Bronchial epithelial cell (primary cell): ENCODE measurements around the gene COBL. TPM values are rescaled to one million over a fixed set of nuclear protein-coding genes. Genes with fewer than 3 reads are reported as not detected.
A peak's percentile ranks its signal among the peaks of the same experiment; 100 is the strongest.

Experiments
- DNase-seq: peaks from one replicate; pipeline ENCODE4 v3.0.0-alpha.2; 2010; ENCODE audit warnings: low read depth
- FAIRE-seq: peaks from 2 replicates; lab custom pipeline; 2011; peaks lifted over from hg19 to GRCh38; lab: Jason Lieb, UNC
- H3K27me3 ChIP-seq: 2 replicates; pipeline ENCODE4 v1.5.1; 2011; ENCODE audit warnings: low read length; ENCODE audit not compliant: control insufficient read depth, insufficient read depth
- H3K36me3 ChIP-seq: 2 replicates; pipeline ENCODE4 v1.5.1; 2011; ENCODE audit warnings: low read length; ENCODE audit not compliant: control insufficient read depth, insufficient read depth
- H3K4me3 ChIP-seq: 2 replicates; pipeline ENCODE4 v1.5.1; 2011; ENCODE audit warnings: mild to moderate bottlenecking, low read depth, low read length, control low read depth
- CTCF ChIP-seq: IDR thresholded peaks from 2 replicates; pipeline ENCODE4 v1.5.1; 2011; ENCODE audit warnings: mild to moderate bottlenecking, moderate library complexity, low read length, control low read depth, inconsistent platforms; ENCODE audit not compliant: insufficient read depth, severe bottlenecking
- total RNA-seq: library from RNA; depleted of rRNA; stranded (reverse); fragments of >200 nt; gene quantifications from 2 replicates; pipeline ENCODE4 v1.2.1, GENCODE V29; 2014

The COBL gene
- total RNA-seq, 1 donor from 2014 or later, result 1.1 TPM

- TF ChIP-seq CTCF, result no peak
- H3K4me3 ChIP-seq, result no peak overlapping the region
- no peaks in the 10 kb centered on the region for H3K36me3 ChIP-seq
- no peak for FAIRE-seq
- no peaks in the 10 kb centered on the region for H3K27me3 ChIP-seq
- DNase-seq, result no peak
These were observed 59.7 kb downstream of the COBL start for GRCh38 chr7:51256916-51257315.

- TF ChIP-seq CTCF, result no peak
- H3K27me3 ChIP-seq, result no peaks in the 10 kb centered on the region
- H3K36me3 ChIP-seq, result no peaks in the 10 kb centered on the region
- FAIRE-seq, result peak; percentile 36
- no peak overlapping the region for H3K4me3 ChIP-seq
- DNase-seq, result no peak
These were observed 60.3 kb downstream of the COBL start for GRCh38 chr7:51256209-51256781.

- Histone ChIP-seq H3K4me3 (no peak overlapping the region), H3K36me3 (no peaks in the 10 kb centered on the region), H3K27me3 (no peaks in the 10 kb centered on the region)
- FAIRE-seq (no peak), DNase-seq (peak; percentile 54)
- TF ChIP-seq CTCF, result no peak
These were observed 60.9 kb downstream of the COBL start for GRCh38 chr7:51255536-51256208.

- no peaks in the 10 kb centered on the region for H3K27me3 ChIP-seq
- no peaks in the 10 kb centered on the region for H3K36me3 ChIP-seq
- TF ChIP-seq CTCF, result no peak
- no peak for DNase-seq
- H3K4me3 ChIP-seq, result no peak overlapping the region
- FAIRE-seq, result no peak
These were observed 61.6 kb downstream of the COBL start for GRCh38 chr7:51255036-51255435.

GRCh38 chr7:51253157-51253556 is 63.5 kb downstream of the COBL start:
- FAIRE-seq, result no peak

More at GRCh38 chr7:51253157-51253556, 63.5 kb downstream of the COBL start:
- no peak for DNase-seq
- Histone ChIP-seq H3K27me3 (no peaks in the 10 kb centered on the region), H3K4me3 (no peak overlapping the region), H3K36me3 (no peaks in the 10 kb centered on the region)
- peak; percentile 1 for TF ChIP-seq CTCF
